Right lobe of liver (tissue), 6 donors: ENCODE data around the gene OPN5. TPM values are rescaled to one million over a fixed set of nuclear protein-coding genes. Genes with fewer than 3 reads are reported as not detected.

Experiments
- ATAC-seq, 4 donors: fragments of 200-7000 bp; cut with Tn5 transposase; one replicate each; pipeline ENCODE4 v1.9.1; 2020; ENCODE audit warnings: mild to moderate bottlenecking in 4 of 4, moderate library complexity in 4 of 4
- DNase-seq, 3 donors: peaks; one replicate each; pipeline ENCODE4 v3.0.0-alpha.2; 2020
- H3K27ac ChIP-seq, 3 donors: fragments of 200-600 bp; one replicate each; pipeline ENCODE4 v1.8.0; 2022
- H3K27me3 ChIP-seq, 2 donors: fragments of 200-600 bp; one replicate each; pipeline ENCODE4 v1.8.0; 2022
- H3K36me3 ChIP-seq, 4 donors: fragments of 200-600 bp; sonication (generic) in 1 of 4; one replicate each; pipeline versions ENCODE4 v1.5.1 to v1.8.0; 2017 to 2022; ENCODE audit warnings: control low read depth in 1 of 4
- H3K4me1 ChIP-seq, 4 donors: fragments of 200-600 bp; sonication (generic) in 1 of 4; one replicate each; pipeline versions ENCODE4 v1.5.1 to v1.8.0; 2017 to 2022; ENCODE audit warnings: control low read depth in 1 of 4
- H3K4me3 ChIP-seq, 3 donors: fragments of 200-600 bp; one replicate each; pipeline ENCODE4 v1.8.0; 2022
- H3K9me3 ChIP-seq, 4 donors: fragments of 200-600 bp; sonication (generic) in 1 of 4; one replicate each; pipeline versions ENCODE4 v1.5.1 to v1.8.0; 2017 to 2022; ENCODE audit warnings: control low read depth in 1 of 4
- POLR2A ChIP-seq: fragments of 450-650 bp; IDR thresholded peaks from one replicate; pipeline ENCODE4 v1.6.1; 2017; ENCODE audit warnings: antibody characterized with exemption, mild to moderate bottlenecking
- WGBS: methylation state at CpG from one replicate; pipeline ENCODE4 v1.1.6; 2018; ENCODE audit warnings: low coverage, low lambda C conversion rate; ENCODE audit not compliant: insufficient coverage; ENCODE audit errors: missing lambda C conversion rate; 5-methylcytosine and 5-hydroxymethylcytosine counted together
- intact Hi-C, 2 donors: fragments of 100-400 bp; cut with DNase I; formaldehyde crosslinking; loops; one replicate each; pipeline versions ENCODE4 v1.11.2 to v1.14.1; 2022
- long read RNA-seq: library from polyadenylated mRNA; unstranded; transcript quantifications from one replicate; pipeline ENCODE4 v2.0.0, GENCODE V29; 2019
- total RNA-seq, 6 experiments: library from RNA; depleted of rRNA in 2 of 6; stranded (reverse); fragments of >200 nt in 2 of 6; fragmentation: NEBNext Ultra II Directional in 3 of 6; extraction: Animal tissue kit (Norgen Biotek cat#: 25700) in 3 of 6; gene quantifications; one replicate each; pipeline versions ENCODE4 v1.1.0 to v1.2.4, GENCODE V29; 2016 to 2023
- TF ChIP-seq, protein P1 (sequence below), 4 donors: fragments of 200-600 bp in 3 of 4; fragments of 450-650 bp in 1 of 4; IDR thresholded peaks; one replicate each; pipeline versions ENCODE4 v1.5.1 to v1.8.0; 2016 to 2022; ENCODE audit warnings: antibody characterized with exemption in 4 of 4, mild to moderate bottlenecking in 2 of 4
- donor health status: DM: no; HTN: yes; CAD: no.
- donor health status: DM: no; HTN: no; CAD: no.
- donor health status: DM: no; HTN: no; CAD: no.
- donor health status: DM: no; HTN: yes; CAD: no.
- donor health status: DM: no; HTN: yes; CAD: no.

The OPN5 gene
- total RNA-seq, result not detected
- long read RNA-seq, result 0 reads

- Histone ChIP-seq H3K27ac (no peak within 1 kb of the TSS), H3K36me3 (no peaks in the 10 kb centered on the region), H3K9me3 (no peaks in the 10 kb centered on the region), H3K4me3 (no peak within 1 kb of the TSS), H3K4me1 (no peaks in the 10 kb centered on the region), H3K27me3 (no peaks in the 10 kb centered on the region)
- 81% methylated on average over 8 of the region's 8 CpGs for WGBS
- DNase-seq (no peak), ATAC-seq (no peak)
- intact Hi-C loops, result no loop called here
- TF ChIP-seq, protein P1, sequence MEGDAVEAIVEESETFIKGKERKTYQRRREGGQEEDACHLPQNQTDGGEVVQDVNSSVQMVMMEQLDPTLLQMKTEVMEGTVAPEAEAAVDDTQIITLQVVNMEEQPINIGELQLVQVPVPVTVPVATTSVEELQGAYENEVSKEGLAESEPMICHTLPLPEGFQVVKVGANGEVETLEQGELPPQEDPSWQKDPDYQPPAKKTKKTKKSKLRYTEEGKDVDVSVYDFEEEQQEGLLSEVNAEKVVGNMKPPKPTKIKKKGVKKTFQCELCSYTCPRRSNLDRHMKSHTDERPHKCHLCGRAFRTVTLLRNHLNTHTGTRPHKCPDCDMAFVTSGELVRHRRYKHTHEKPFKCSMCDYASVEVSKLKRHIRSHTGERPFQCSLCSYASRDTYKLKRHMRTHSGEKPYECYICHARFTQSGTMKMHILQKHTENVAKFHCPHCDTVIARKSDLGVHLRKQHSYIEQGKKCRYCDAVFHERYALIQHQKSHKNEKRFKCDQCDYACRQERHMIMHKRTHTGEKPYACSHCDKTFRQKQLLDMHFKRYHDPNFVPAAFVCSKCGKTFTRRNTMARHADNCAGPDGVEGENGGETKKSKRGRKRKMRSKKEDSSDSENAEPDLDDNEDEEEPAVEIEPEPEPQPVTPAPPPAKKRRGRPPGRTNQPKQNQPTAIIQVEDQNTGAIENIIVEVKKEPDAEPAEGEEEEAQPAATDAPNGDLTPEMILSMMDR (IDR thresholded peaks at IDR 0.05), result no peak
- no peak for TF ChIP-seq POLR2A
Measured at GRCh38 chr6:47781732-47782131, at the start of gene OPN5. Gene OPN5, plus strand, starts transcription at chr6:47782032. Its CDS starts 35 bp downstream, at chr6:47782067.

- 14% methylated on average over 2 of the region's 2 CpGs for WGBS
- Histone ChIP-seq H3K4me1 (no peaks in the 10 kb centered on the region), H3K27ac (no peak overlapping the region), H3K4me3 (no peak overlapping the region), H3K36me3 (no peaks in the 10 kb centered on the region), H3K27me3 (no peaks in the 10 kb centered on the region), H3K9me3 (no peaks in the 10 kb centered on the region)
- intact Hi-C loops, result no loop called here
- TF ChIP-seq, protein P1 (IDR thresholded peaks at IDR 0.05), result peak; percentile 35 to 46 (median 40)
- no peak for TF ChIP-seq POLR2A
- ATAC-seq (peak; percentile 43 to 67 (median 48)), DNase-seq (no peak)
Measured at GRCh38 chr6:47733879-47734558, 47.8 kb upstream of the OPN5 start.

GRCh38 chr6:47734831-47735481, 46.9 kb upstream of the OPN5 start:
- Histone ChIP-seq H3K9me3 (no peaks in the 10 kb centered on the region), H3K4me3 (no peak overlapping the region), H3K4me1 (no peaks in the 10 kb centered on the region), H3K27me3 (no peaks in the 10 kb centered on the region), H3K27ac (no peak overlapping the region), H3K36me3 (no peaks in the 10 kb centered on the region)
- TF ChIP-seq POLR2A, result no peak
- TF ChIP-seq, protein P1 (IDR thresholded peaks at IDR 0.05), result no peak
- ATAC-seq (no peak), DNase-seq (no peak)
- intact Hi-C loops, result no loop called here
- 30% methylated on average over 4 of the region's 4 CpGs for WGBS

DNA sequence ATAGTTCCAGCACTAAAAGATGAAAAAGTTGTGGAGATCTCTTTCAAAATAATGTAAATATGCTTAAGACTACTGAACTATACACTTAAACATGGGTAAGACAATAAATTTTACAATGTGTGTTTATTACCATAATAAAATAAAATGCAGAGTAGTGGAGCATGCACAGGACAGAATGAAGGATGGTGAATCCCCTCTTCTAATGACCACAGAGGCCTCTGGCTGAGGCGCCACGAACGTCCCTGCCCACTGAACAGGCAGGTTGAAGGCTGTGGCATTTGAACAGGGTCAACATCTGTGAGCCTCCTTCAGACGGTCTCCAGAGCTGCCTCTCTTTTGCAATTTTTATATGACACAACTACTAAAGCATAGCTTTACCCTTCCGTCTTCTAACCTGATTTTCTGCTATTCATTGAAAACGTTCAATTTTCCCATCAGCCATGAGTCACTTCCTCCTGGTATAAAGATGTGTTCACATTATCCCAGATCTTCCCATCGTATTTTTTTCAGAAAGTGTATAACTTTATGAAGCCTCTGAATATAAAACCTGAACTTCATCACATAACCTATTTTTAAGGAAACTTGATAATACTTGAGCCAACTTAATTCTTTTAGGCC, 45.6 kb upstream of the OPN5 start:
- Histone ChIP-seq H3K4me1 (no peaks in the 10 kb centered on the region), H3K27ac (no peak overlapping the region), H3K27me3 (no peaks in the 10 kb centered on the region), H3K36me3 (no peaks in the 10 kb centered on the region), H3K4me3 (no peak overlapping the region), H3K9me3 (no peaks in the 10 kb centered on the region)
- no peak for ATAC-seq
- WGBS, result 47% methylated on average over 5 of the region's 7 CpGs
- intact Hi-C loops, result no loop called here
- no peak for DNase-seq
- TF ChIP-seq POLR2A, result no peak

DNA sequence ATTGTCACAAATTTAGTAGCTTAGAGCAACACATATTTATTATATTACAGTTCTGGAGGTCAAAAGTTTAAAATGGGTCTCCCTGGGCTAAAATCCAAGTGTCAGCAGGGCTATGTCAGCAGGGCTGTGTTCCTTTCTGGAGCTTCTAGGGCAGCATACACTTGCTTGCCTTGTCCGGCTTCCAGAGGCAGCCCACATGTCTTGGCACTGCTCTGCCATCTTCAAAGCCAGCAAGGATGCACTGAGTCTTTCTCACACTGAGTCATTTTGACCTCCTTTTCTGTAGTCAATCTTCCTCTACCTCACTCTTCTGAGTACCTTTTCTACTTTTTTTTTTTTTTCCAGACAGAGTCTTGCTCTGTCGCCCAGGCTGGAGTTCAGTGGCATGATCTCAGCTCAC, 44.4 kb upstream of the OPN5 start:
- no peaks in the 10 kb centered on the region for H3K27me3 ChIP-seq
- no peak overlapping the region for H3K27ac ChIP-seq
- 83% methylated on average over 2 of the region's 2 CpGs for WGBS
- H3K4me1 ChIP-seq, result no peaks in the 10 kb centered on the region
- intact Hi-C loops, result no loop called here
- H3K9me3 ChIP-seq, result no peaks in the 10 kb centered on the region
- H3K4me3 ChIP-seq, result no peak overlapping the region
- TF ChIP-seq, protein P1 (IDR thresholded peaks at IDR 0.05), result no peak
- no peak for TF ChIP-seq POLR2A
- ATAC-seq (no peak), DNase-seq (no peak)
- H3K36me3 ChIP-seq, result no peaks in the 10 kb centered on the region
